Ovary (tissue), 9 donors: ENCODE data around the gene PRKCE. TPM values are rescaled to one million over a fixed set of nuclear protein-coding genes. Genes with fewer than 3 reads are reported as not detected.

Source experiments
- DNase-seq, 5 donors: peaks; one replicate each; pipeline ENCODE4 v3.0.0-alpha.2; 2019 to 2020
- H3K27ac ChIP-seq, 2 donors: fragments of 200-600 bp; one replicate each; pipeline versions ENCODE4 v1.5.1 to v1.8.0; 2019 to 2022
- H3K27me3 ChIP-seq: fragments of 200-600 bp; one replicate; pipeline ENCODE4 v1.8.0; 2022
- H3K36me3 ChIP-seq: fragments of 200-600 bp; sonication (generic); one replicate; pipeline ENCODE4 v1.5.1; 2019
- H3K4me1 ChIP-seq: one replicate; pipeline ENCODE4 v1.8.1; 2013; ENCODE audit warnings: mild to moderate bottlenecking, moderate library complexity; ENCODE audit not compliant: insufficient read depth
- H3K4me3 ChIP-seq: fragments of 200-600 bp; sonication (generic); one replicate; pipeline ENCODE4 v1.5.1; 2017
- H3K9me3 ChIP-seq, 2 donors: fragments of 200-600 bp in 1 of 2; sonication (generic) in 1 of 2; one replicate each; pipeline versions ENCODE4 v1.5.1 to v1.8.1; 2013 to 2019; ENCODE audit warnings: mild to moderate bottlenecking in 1 of 2, moderate library complexity in 1 of 2
- CTCF ChIP-seq, 3 donors: fragments of 450-650 bp in 2 of 3; fragments of 200-600 bp in 1 of 3; IDR thresholded peaks; one replicate each; pipeline versions ENCODE4 v1.5.1 to v1.8.0; 2016 to 2022; ENCODE audit warnings: antibody characterized with exemption in 3 of 3, mild to moderate bottlenecking in 1 of 3
- EP300 ChIP-seq: sonication (generic); formaldehyde crosslinking; IDR thresholded peaks from one replicate; pipeline ENCODE4 v1.6.1; 2017; ENCODE audit warnings: antibody characterized with exemption
- POLR2A ChIP-seq: fragments of 450-650 bp; IDR thresholded peaks from one replicate; pipeline ENCODE4 v1.6.1; 2017; ENCODE audit warnings: antibody characterized with exemption, mild to moderate bottlenecking, moderate library complexity
- WGBS, 3 donors: extraction: QIAGEN DNeasy Blood & Tissue Kit in 1 of 3; methylation state at CpG; one replicate each; pipeline versions ENCODE4 v1.1.5 to v1.1.7; 2013 to 2017; 5-methylcytosine and 5-hydroxymethylcytosine counted together
- intact Hi-C, 4 donors: fragments of 100-400 bp; cut with DNase I; formaldehyde crosslinking; loops; one replicate each; pipeline versions ENCODE4 v1.11.0 to v1.15.1; 2022 to 2023
- polyA plus RNA-seq, 2 donors: library from polyadenylated mRNA; stranded (reverse); fragments of 200-250 nt in 1 of 2; fragments of 350-450 nt in 1 of 2; fragmentation: Illumina TruSeq in 1 of 2; extraction: RNeasy Lipid Tissue Mini Kit (QIAGEN cat#74804) in 1 of 2; gene quantifications; one replicate each; pipeline ENCODE4 v1.2.3, GENCODE V29; 2013 to 2014
- total RNA-seq, 7 donors: library from RNA; depleted of rRNA in 2 of 7; stranded (reverse); fragments of >200 nt in 2 of 7; fragmentation: NEBNext Ultra II Directional in 3 of 7; extraction: Animal tissue kit (Norgen Biotek cat#: 25700) in 3 of 7; gene quantifications; one replicate each; pipeline versions ENCODE4 v1.1.0 to v1.2.4, GENCODE V29; 2016 to 2023
- donor health status: DM: no; HTN: no; CAD: no; lungs with moderate emphysema.
- donor health status: DM: no; HTN: no; CAD: no.
- donor health status: Bipolar disorder and iron deficiency.
- donor health status: DM: yes; HTN: yes; CAD: no.
- donor health status: DM: no; HTN: no; CAD: no.
- donor health status: DM: yes; HTN: yes; CAD: no.

PRKCE gene
- total and polyA plus RNA-seq, 9 donors, result 3.1 to 22.8 (median 12.8) TPM

DNA sequence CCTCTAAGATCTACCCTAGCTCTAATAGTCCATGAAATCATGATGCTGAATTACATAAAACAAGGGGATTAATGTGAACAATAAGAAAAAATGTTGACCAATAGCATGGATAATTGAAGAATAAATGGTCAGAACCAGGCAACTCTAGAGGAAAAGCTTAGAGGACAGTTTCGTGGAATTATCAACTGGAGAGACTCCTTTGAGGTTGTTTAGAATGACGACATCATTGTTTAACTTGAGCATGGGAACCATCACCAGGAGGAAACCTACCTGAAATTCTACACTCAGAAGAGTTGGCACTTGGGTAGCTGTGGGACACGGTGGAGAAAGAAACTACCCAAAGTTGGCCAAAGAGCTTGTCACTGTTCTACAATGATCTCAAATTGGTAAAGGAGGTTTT is 466.5 kb downstream of the PRKCE start:
- Histone ChIP-seq H3K27me3 (no peaks in the 10 kb centered on the region), H3K4me1 (peaks cover 3% of the 10 kb centered on the region), H3K27ac (no peak overlapping the region), H3K9me3 (no peaks in the 10 kb centered on the region), H3K36me3 (no peaks in the 10 kb centered on the region), H3K4me3 (no peak overlapping the region)
- TF ChIP-seq CTCF (IDR thresholded peaks at IDR 0.05), result no peak
- no peak for TF ChIP-seq POLR2A
- TF ChIP-seq EP300, result no peak
- intact Hi-C loops, result no loop called here
- 93 to 99% (median 97%) methylated on average over 3 of the region's 3 CpGs for WGBS, 3 donors
- no peak for DNase-seq

DNA sequence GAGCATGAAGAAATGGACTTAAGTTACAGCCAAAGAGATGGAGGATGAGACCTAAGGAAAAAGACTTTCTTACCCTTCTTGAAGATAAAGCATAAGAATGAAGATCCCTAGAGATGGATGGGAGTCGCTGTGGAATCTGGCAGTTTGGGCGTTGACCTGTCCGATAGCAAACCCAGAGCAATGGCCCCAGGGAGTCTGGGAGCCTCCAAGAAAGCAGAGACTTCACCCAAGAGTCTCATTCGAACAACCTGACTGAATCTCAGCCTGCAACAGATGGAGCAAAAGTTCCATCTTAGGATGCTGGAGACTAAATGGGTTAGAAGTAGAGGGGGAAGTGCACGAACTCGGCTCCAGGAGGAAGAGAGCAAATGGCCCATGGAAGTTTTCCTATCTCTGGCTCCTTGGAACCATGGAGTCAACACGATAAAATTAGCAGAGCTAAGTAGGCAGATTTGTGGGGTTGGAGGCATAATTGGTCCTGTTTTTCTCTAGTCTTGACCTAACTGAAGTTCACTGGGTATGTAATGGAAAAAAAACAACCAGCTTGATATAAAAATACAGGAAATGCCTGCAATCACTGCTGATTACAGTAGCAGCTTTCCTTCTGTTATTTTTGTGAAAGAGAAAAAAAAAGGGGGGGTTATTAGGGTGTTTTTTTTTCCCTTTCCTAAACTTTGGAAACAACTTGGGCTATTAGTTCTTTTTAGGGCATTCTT is 467.3 kb downstream of the PRKCE start:
- TF ChIP-seq CTCF (IDR thresholded peaks at IDR 0.05), result no peak
- no peak for TF ChIP-seq POLR2A
- no peak for TF ChIP-seq EP300
- no peak overlapping the region for H3K4me3 ChIP-seq
- 37 to 51% (median 44%) methylated on average over 7 of the region's 7 CpGs for WGBS, 3 donors
- intact Hi-C loops, result no loop called here
- H3K27me3 ChIP-seq, result no peaks in the 10 kb centered on the region
- no peaks in the 10 kb centered on the region for H3K9me3 ChIP-seq
- no peak for DNase-seq
- peaks cover 3% of the 10 kb centered on the region for H3K4me1 ChIP-seq
- H3K27ac ChIP-seq, result peak overlapping the region in 1 of 2 donors; percentile 23
- H3K36me3 ChIP-seq, result no peaks in the 10 kb centered on the region

- H3K27ac ChIP-seq, result peak overlapping the region in 1 of 2 donors; percentile 2
- H3K27me3 ChIP-seq, result no peaks in the 10 kb centered on the region
- peaks cover 3% of the 10 kb centered on the region for H3K4me1 ChIP-seq
- DNase-seq, result no peak
- no peak overlapping the region for H3K4me3 ChIP-seq
- WGBS, 3 donors, result 19 to 33% (median 19%) methylated on average over 5 of the region's 5 CpGs
- intact Hi-C loops, result no loop called here
- no peak for TF ChIP-seq POLR2A
- TF ChIP-seq EP300, result no peak
- no peak for TF ChIP-seq CTCF (IDR thresholded peaks at IDR 0.05)
- H3K36me3 ChIP-seq, result no peaks in the 10 kb centered on the region
- no peaks in the 10 kb centered on the region for H3K9me3 ChIP-seq
These were observed 468.0 kb downstream of the PRKCE start for GRCh38 chr2:46119453-46119852.

DNA sequence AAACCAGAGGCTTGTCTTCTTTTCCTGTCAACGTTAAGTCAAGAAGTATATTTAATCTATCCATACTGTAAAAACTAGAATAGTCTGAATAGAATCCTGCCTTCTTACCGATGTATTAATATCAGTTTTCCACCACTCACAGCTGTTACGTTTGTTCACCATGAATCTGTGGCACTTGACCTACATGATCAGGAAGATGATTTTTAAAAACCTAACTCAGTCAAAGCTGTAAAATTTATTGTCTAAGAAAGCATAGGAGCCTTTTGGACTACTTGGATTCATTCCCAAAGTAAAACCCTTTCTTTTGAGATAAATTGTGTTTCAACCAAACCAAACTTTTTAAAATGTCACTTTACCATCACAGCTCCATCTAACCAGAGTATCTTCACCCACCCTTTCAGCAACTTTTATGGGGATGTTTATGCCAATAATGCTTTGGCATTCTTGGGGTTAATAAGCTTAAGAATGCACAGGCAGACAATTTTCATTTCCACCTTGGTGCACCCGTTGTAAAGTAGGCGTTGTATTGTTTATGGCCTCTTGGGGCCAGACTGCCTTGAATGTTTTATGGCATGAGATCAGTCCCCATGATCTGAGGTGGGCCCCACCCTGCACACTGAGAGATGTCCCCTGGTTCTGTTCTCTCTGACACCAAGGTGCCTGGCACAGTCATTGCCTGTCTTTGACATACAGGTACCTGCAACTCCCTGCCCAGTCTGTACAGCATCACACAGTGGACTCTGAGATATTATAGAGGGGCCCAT is 469.5 kb downstream of the PRKCE start:
- no peak for DNase-seq
- intact Hi-C loops, result no loop called here
- H3K27ac ChIP-seq, result no peak overlapping the region
- WGBS, 3 donors, result 72 to 74% (median 73%) methylated on average over 5 of the region's 5 CpGs
- peaks cover 3% of the 10 kb centered on the region for H3K4me1 ChIP-seq
- no peak for TF ChIP-seq POLR2A
- no peak overlapping the region for H3K4me3 ChIP-seq
- H3K27me3 ChIP-seq, result no peaks in the 10 kb centered on the region
- no peaks in the 10 kb centered on the region for H3K36me3 ChIP-seq
- no peaks in the 10 kb centered on the region for H3K9me3 ChIP-seq
